GM12873 (cell line): Measurements from ENCODE around the gene TSC22D3.

Experiments
- TF ChIP-seq, protein P1 (sequence below): IDR thresholded peaks from 2 replicates; pipeline ENCODE4 v1.5.1; 2012; ENCODE audit warnings: low read depth, mild to moderate bottlenecking, moderate library complexity, low read length, control low read depth; ENCODE audit not compliant: insufficient read depth; ENCODE audit errors: missing control alignments

Gene TSC22D3

DNA sequence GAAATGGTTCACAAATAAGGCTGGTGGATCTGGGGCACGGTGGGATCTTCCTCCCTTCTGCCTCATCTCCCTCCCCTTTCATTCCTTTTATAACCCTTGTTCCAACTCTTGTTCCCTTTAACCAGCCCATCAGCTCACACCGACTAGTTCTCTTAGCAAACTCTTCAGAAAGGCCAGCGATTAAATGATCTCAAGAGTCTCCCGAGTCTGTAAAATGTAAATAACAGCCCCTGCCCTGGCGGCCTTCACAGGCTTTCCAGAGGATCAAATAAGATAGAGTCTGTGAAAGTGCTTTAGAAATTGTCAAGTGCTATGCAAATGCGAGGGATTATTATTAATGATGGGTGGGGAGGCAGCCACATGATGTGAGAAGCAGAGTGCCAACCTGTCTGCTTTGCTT, 27.1 kb downstream of the TSC22D3 start:
- TF ChIP-seq, protein P1, sequence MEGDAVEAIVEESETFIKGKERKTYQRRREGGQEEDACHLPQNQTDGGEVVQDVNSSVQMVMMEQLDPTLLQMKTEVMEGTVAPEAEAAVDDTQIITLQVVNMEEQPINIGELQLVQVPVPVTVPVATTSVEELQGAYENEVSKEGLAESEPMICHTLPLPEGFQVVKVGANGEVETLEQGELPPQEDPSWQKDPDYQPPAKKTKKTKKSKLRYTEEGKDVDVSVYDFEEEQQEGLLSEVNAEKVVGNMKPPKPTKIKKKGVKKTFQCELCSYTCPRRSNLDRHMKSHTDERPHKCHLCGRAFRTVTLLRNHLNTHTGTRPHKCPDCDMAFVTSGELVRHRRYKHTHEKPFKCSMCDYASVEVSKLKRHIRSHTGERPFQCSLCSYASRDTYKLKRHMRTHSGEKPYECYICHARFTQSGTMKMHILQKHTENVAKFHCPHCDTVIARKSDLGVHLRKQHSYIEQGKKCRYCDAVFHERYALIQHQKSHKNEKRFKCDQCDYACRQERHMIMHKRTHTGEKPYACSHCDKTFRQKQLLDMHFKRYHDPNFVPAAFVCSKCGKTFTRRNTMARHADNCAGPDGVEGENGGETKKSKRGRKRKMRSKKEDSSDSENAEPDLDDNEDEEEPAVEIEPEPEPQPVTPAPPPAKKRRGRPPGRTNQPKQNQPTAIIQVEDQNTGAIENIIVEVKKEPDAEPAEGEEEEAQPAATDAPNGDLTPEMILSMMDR, result no peak

- TF ChIP-seq, protein P1, result no peak
Measured at GRCh38 chrX:107747596-107748161, 27.9 kb downstream of the TSC22D3 start.

DNA sequence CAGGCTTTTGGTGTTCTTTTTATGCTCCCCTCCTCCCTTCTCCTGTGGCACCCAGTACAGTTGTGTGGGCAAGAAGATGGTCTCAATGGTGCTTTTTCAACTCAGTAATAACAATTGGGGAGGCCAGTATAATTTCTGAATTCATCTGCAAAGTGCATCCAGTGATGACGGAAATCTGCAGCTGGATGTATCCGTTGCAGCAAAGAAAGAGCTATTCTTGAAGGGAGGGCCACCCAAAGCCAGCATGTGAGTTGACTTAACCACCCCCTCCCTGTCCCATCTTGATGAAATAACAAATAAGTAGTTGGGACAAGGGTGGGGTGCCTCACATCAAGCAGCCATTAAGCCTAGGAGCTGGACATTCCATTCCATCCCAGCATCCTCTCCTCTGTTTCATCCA, 30.7 kb downstream of the TSC22D3 start:
- TF ChIP-seq, protein P1, result no peak

- TF ChIP-seq, protein P1, result no peak
Measured at GRCh38 chrX:107743995-107744394, 31.6 kb downstream of the TSC22D3 start.

DNA sequence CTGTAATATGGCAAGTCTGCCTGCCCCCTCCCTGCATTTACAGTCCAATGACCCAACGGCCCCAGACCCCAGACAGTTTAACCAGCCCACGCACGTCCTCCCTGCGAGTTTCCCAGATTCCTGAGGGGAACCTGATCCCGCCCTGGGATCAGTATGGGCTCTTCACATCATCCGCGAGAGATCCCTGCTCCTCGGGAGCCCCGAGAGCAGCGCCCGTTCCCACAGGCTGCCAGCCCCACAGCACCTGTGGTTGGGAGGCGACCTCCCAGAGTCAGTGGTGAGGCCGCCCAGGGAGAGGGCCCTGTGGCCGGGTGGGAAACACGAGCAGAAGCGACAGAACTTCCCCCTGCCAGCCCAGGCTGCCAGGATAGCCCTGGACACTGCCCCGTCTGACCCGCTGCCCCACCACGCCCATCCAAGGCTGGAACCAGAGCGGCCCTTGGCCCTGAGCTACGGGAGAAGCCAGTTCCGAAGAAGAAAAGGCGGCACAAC, 32.8 kb downstream of the TSC22D3 start:
- TF ChIP-seq, protein P1, result no peak

DNA sequence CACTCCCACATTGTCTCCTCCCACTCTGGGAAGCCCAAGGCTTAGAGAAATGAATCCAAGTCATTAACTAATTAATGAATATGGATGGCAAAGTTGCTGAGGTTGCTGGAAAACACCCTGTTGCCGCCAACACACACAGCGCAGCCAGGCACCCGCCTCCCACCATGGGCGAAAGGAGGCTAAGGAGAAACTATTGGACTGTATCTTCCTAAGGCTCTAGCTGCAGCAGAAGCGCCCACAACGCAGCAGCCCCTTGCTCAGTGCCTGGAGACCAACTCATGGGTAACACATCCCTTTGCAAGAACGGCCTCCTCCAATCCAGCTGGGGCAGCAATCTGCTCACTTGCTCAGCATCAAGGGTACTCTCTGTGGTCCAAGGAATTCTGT, 34.2 kb downstream of the TSC22D3 start:
- TF ChIP-seq, protein P1, result no peak

GRCh38 chrX:107739541-107739940, 36.0 kb downstream of the TSC22D3 start:
- TF ChIP-seq, protein P1, result no peak

GRCh38 chrX:107738768-107739167, 36.8 kb downstream of the TSC22D3 start:
- TF ChIP-seq, protein P1, result no peak
